CD14-positive monocyte (primary cell): ENCODE data around the gene C3orf18. TPM values are rescaled to one million over a fixed set of nuclear protein-coding genes. Genes with fewer than 3 reads are reported as not detected.

Source experiments
- DNase-seq, 3 donors: peaks; one replicate each; pipeline ENCODE4 v3.0.0-alpha.2; 2011 to 2022
- H2AFZ ChIP-seq: 2 replicates; pipeline ENCODE4 v1.6.0; 2012; ENCODE audit warnings: mild to moderate bottlenecking, low read depth, low read length, inconsistent platforms; ENCODE audit not compliant: insufficient read depth, poor library complexity, severe bottlenecking
- H3K27ac ChIP-seq, 2 donors: 1 replicate in 1 of 2; 2 replicates in 1 of 2; pipeline ENCODE4 v1.5.1; 2012 to 2013; ENCODE audit warnings: low read length in 2 of 2, control low read depth in 1 of 2, inconsistent platforms in 1 of 2, low read depth in 1 of 2, mild to moderate bottlenecking in 1 of 2
- H3K27me3 ChIP-seq, 2 donors: one replicate each; pipeline versions ENCODE4 v1.6.0 to v1.6.1; 2011 to 2013; ENCODE audit warnings: low read length in 2 of 2; ENCODE audit not compliant: control insufficient read depth in 2 of 2, insufficient read depth in 2 of 2
- H3K36me3 ChIP-seq, 2 donors: replicated peaks in 1 of 2; 1 replicate in 1 of 2; 2 replicates in 1 of 2; pipeline versions ENCODE4 v1.5.1 to v1.6.1; 2012 to 2013; ENCODE audit warnings: low read length in 2 of 2, control low read depth in 1 of 2, inconsistent platforms in 1 of 2, mild to moderate bottlenecking in 1 of 2; ENCODE audit not compliant: insufficient read depth in 2 of 2, control insufficient read depth in 1 of 2
- H3K4me1 ChIP-seq, 2 donors: 1 replicate in 1 of 2; 2 replicates in 1 of 2; pipeline versions ENCODE4 v1.5.1 to v1.6.1; 2012 to 2013; ENCODE audit warnings: low read length in 2 of 2, control low read depth in 1 of 2, inconsistent platforms in 1 of 2, mild to moderate bottlenecking in 1 of 2, moderate library complexity in 1 of 2; ENCODE audit not compliant: insufficient read depth in 2 of 2, control insufficient read depth in 1 of 2
- H3K4me2 ChIP-seq: replicated peaks from 2 replicates; pipeline ENCODE3; 2012; ENCODE audit warnings: low read length, moderate library complexity, mild to moderate bottlenecking; ENCODE audit not compliant: poor library complexity, severe bottlenecking; ENCODE audit errors: extremely low read depth
- H3K4me3 ChIP-seq, 3 experiments: fragments of 200-600 bp in 1 of 3; sonication (generic) in 1 of 3; replicated peaks in 1 of 3; 1 replicate in 2 of 3; 2 replicates in 1 of 3; pipeline ENCODE4 v1.5.1; 2011 to 2013; ENCODE audit warnings: low read length in 3 of 3, mild to moderate bottlenecking in 3 of 3, control low read depth in 2 of 3, low read depth in 2 of 3, inconsistent platforms in 1 of 3, moderate library complexity in 1 of 3
- H3K79me2 ChIP-seq: 2 replicates; pipeline ENCODE4 v1.6.0; 2012; ENCODE audit warnings: mild to moderate bottlenecking, control low read depth, inconsistent platforms, low read length, moderate library complexity; ENCODE audit not compliant: insufficient read depth
- H3K9ac ChIP-seq: 2 replicates; pipeline ENCODE4 v1.6.0; 2017; ENCODE audit warnings: low read length, mild to moderate bottlenecking; ENCODE audit not compliant: insufficient read depth, poor library complexity, severe bottlenecking
- H3K9me3 ChIP-seq, 2 donors: replicated peaks in 1 of 2; 1 replicate in 1 of 2; 2 replicates in 1 of 2; pipeline versions ENCODE4 v1.5.1 to v1.6.1; 2012 to 2013; ENCODE audit warnings: low read length in 2 of 2, control low read depth in 1 of 2; ENCODE audit not compliant: control insufficient read depth in 1 of 2, insufficient read depth in 1 of 2
- H4K20me1 ChIP-seq: 2 replicates; pipeline ENCODE4 v1.6.0; 2012; ENCODE audit warnings: mild to moderate bottlenecking, low read length, control low read depth, moderate library complexity; ENCODE audit not compliant: insufficient read depth
- H3K27ac Mint-ChIP-seq, 7 donors: one replicate each; pipeline ENCODE4 v1.8.0; 2020; ENCODE audit warnings: mild to moderate bottlenecking in 7 of 7, mixed read lengths in 7 of 7, moderate library complexity in 6 of 7, inconsistent platforms in 2 of 7
- H3K27me3 Mint-ChIP-seq, 3 donors: one replicate each; pipeline ENCODE4 v1.8.0; 2021 to 2022; ENCODE audit warnings: low read depth in 3 of 3, mild to moderate bottlenecking in 3 of 3, mixed read lengths in 3 of 3, moderate library complexity in 3 of 3, inconsistent platforms in 1 of 3
- H3K36me3 Mint-ChIP-seq, 2 donors: one replicate each; pipeline ENCODE4 v1.8.0; 2020; ENCODE audit warnings: mixed read lengths in 2 of 2, inconsistent platforms in 1 of 2, mild to moderate bottlenecking in 1 of 2
- H3K4me1 Mint-ChIP-seq: one replicate; pipeline ENCODE4 v1.8.0; 2020; ENCODE audit warnings: mild to moderate bottlenecking, mixed read lengths
- H3K4me3 Mint-ChIP-seq, 2 donors: one replicate each; pipeline ENCODE4 v1.8.0; 2020; ENCODE audit warnings: mild to moderate bottlenecking in 2 of 2, mixed read lengths in 2 of 2, moderate library complexity in 1 of 2
- H3K9me3 Mint-ChIP-seq, 7 donors: one replicate each; pipeline ENCODE4 v1.8.0; 2020 to 2022; ENCODE audit warnings: mixed read lengths in 7 of 7, mild to moderate bottlenecking in 6 of 7, moderate library complexity in 6 of 7, inconsistent platforms in 2 of 7
- WGBS: methylation state at CpG from one replicate; pipeline ENCODE4 v1.1.5; 2013; ENCODE audit warnings: missing lambda C conversion rate; ENCODE audit not compliant: insufficient coverage; 5-methylcytosine and 5-hydroxymethylcytosine counted together
- intact Hi-C, 2 donors: fragments of 100-400 bp; cut with micrococcal nuclease; formaldehyde crosslinking; loops; one replicate each; pipeline versions ENCODE4 v1.15.0 to v1.15.1; 2023
- polyA plus RNA-seq, 3 donors: library from polyadenylated mRNA; depleted of rRNA in 1 of 3; unstranded in 2 of 3; stranded (reverse) in 1 of 3; fragments of 300-500 nt in 2 of 3; fragments of >200 nt in 1 of 3; fragmentation: Illumina TruSeq in 2 of 3; gene quantifications; 1 replicate in 2 of 3; 2 replicates in 1 of 3; pipeline ENCODE4 v1.2.3, GENCODE V29; 2012 to 2021
- TF ChIP-seq, protein P1 (sequence below): fragments of 200-600 bp; IDR thresholded peaks from one replicate; pipeline ENCODE4 v1.8.0; 2022; ENCODE audit warnings: antibody characterized with exemption, mild to moderate bottlenecking

The C3orf18 gene
- polyA plus RNA-seq, 3 donors = 0.18 to 1.5 (median 0.76) TPM

DNA sequence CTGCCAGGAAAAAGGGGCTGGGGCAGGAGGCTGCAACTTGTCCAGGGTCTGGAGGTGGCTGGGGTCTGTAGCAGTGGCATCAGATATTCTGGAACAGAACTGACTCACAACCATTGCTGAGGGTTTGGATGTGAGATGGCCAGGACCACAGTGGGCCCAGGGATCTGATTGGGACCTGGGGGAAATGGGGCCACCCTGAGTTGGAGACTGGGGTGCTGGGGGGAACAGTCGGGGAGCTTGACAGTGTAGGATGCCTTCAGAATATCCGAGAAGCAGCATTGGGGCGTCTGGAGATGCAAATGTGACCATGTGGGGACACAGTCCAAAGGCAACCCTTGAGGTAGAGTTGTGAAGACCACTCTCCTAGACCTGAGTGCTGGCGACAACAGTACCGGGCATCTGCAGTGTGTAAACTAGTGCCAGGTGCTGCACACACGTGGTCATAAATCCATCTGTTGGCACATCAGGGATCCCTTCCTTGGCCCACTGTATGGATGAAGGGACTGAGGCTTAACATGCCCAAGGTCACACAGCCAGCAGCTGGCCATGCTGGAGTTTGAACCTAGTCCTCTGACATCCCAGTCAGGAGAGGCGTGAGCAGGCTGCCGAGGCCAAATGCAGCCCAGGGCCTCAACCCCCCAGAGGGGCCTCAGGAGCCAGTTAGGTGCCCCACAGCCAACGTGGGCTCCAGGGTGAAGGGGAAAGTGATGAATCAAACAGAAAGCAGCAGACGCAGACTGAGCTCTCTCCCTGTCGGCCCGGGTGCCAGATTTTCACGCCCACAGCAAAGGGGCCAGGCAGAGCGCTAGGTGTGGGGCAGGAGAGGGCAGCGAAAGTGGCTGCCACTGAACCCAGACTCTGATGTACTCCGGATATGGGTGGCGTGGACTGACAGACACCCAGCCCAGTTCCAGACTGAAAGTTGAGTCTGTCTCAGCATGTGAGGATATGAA, 20.5 kb upstream of the C3orf18 start:
- peaks cover 2 to 3% of the 10 kb centered on the region in 2 donors for H3K36me3 ChIP-seq
- H3K4me3 Mint-ChIP-seq = peak overlapping the region in 1 of 2 donors; percentile 6
- H3K9ac ChIP-seq = no peak overlapping the region
- peaks cover 9 to 16% of the 10 kb centered on the region in 2 donors for H3K36me3 Mint-ChIP-seq
- peak overlapping the region in 4 of 7 donors; percentile 56 to 84 (median 80) for H3K27ac Mint-ChIP-seq
- no peak overlapping the region for H3K27ac ChIP-seq
- H3K27me3 Mint-ChIP-seq = peaks cover 0 to 2% (median 0%) of the 10 kb centered on the region in 3 donors
- DNase-seq = peak in 1 of 3 donors; percentile 23
- 50% methylated on average over 16 of the region's 17 CpGs for WGBS
- peaks cover 0 to 1% (median 0%) of the 10 kb centered on the region in 7 donors for H3K9me3 Mint-ChIP-seq
- H3K79me2 ChIP-seq = no peaks in the 10 kb centered on the region
- no peak overlapping the region for H3K4me3 ChIP-seq
- peaks cover 53% of the 10 kb centered on the region for H3K4me1 Mint-ChIP-seq
- H4K20me1 ChIP-seq = no peaks in the 10 kb centered on the region
- H3K4me2 ChIP-seq = no peak overlapping the region
- intact Hi-C loops = no loop called here
- peaks cover 56 to 63% of the 10 kb centered on the region in 2 donors for H3K4me1 ChIP-seq
- TF ChIP-seq, protein P1, sequence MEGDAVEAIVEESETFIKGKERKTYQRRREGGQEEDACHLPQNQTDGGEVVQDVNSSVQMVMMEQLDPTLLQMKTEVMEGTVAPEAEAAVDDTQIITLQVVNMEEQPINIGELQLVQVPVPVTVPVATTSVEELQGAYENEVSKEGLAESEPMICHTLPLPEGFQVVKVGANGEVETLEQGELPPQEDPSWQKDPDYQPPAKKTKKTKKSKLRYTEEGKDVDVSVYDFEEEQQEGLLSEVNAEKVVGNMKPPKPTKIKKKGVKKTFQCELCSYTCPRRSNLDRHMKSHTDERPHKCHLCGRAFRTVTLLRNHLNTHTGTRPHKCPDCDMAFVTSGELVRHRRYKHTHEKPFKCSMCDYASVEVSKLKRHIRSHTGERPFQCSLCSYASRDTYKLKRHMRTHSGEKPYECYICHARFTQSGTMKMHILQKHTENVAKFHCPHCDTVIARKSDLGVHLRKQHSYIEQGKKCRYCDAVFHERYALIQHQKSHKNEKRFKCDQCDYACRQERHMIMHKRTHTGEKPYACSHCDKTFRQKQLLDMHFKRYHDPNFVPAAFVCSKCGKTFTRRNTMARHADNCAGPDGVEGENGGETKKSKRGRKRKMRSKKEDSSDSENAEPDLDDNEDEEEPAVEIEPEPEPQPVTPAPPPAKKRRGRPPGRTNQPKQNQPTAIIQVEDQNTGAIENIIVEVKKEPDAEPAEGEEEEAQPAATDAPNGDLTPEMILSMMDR = no peak
- no peak overlapping the region for H2AFZ ChIP-seq
- no peaks in the 10 kb centered on the region for H3K27me3 ChIP-seq
- no peaks in the 10 kb centered on the region for H3K9me3 ChIP-seq

DNA sequence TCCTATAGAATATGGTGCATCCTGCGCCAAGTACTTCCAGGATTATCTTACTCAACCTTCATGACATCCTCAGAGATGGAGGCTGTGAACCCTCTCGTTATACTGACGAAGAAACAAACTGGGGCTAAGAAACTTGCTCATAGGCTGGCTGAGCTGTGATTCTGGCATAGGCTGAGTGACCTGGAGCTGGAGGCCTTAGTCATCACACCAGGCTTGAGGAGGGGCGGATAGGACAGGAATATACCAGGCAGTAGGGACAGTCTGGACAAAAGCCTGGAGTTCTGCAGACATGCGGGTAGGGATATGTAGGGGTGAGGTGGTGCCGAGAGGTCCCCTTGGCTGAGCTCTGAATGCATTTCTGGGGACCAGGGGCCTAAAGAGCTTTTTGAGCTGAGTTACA, 19.8 kb upstream of the C3orf18 start:
- no peak overlapping the region for H3K27ac Mint-ChIP-seq
- Histone ChIP-seq H3K36me3 (peaks cover 2 to 7% of the 10 kb centered on the region in 2 donors), H3K4me3 (no peak overlapping the region), H3K79me2 (no peaks in the 10 kb centered on the region), H3K27me3 (no peaks in the 10 kb centered on the region), H3K9me3 (no peaks in the 10 kb centered on the region), H4K20me1 (no peaks in the 10 kb centered on the region), H3K27ac (no peak overlapping the region), H3K4me2 (no peak overlapping the region), H3K9ac (no peak overlapping the region), H3K4me1 (peaks cover 49 to 56% of the 10 kb centered on the region in 2 donors), H2AFZ (no peak overlapping the region)
- TF ChIP-seq, protein P1 = no peak
- H3K9me3 Mint-ChIP-seq = peaks cover 0 to 1% (median 0%) of the 10 kb centered on the region in 7 donors
- intact Hi-C loops = no loop called here
- H3K27me3 Mint-ChIP-seq = peaks cover 0 to 2% (median 0%) of the 10 kb centered on the region in 3 donors
- H3K4me1 Mint-ChIP-seq = peaks cover 46% of the 10 kb centered on the region
- DNase-seq = no peak
- 100% methylated on average over 4 of the region's 6 CpGs for WGBS
- H3K36me3 Mint-ChIP-seq = peaks cover 13 to 21% of the 10 kb centered on the region in 2 donors
- no peak overlapping the region for H3K4me3 Mint-ChIP-seq
